Measurements from ENCODE around the gene NACA.
"Not testable (repeated sequence)": the region's sequence is repeated elsewhere in the genome, so short reads cannot be mapped to it uniquely, and the experiment has no call there.

NACA gene

DNA sequence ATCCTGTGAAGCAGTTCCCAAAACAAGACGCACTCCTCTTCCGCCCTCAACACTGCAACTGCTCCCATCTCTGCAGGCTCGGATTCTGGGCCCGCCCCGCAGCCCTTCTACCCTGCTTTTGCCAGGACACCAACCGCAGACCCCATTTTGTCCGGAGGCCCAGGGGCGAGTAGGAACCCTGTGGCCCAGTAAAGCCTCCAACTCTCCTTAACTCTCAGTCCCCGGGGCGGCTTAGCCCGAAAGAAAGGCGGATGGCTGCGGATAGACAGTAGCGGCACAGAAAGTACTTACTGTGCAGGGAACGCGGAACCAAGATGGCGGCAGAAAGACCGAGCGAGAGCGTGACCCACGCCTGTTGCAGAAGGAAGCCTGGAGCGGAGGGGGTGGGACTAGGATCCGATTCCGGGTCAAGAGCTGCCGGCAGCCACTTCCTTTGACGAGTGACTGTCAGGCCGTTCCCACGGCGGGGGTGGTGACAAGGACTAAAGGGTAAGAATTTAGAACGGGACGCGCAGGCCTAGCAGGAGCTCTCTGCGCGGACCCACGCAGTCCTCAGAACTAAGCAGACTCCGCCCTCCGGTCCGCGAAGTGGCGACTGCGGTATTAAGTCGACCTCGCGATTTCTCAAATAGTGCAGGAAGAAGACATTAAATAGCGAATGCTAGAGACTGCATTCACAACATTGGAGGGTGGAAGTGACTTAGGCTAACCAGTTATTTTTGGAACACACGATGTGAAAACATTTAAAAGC lies at the start of gene NACA:
NACA (minus strand) TSS at position 328 of the 751 bp plus-strand sequence. CDS start 778 bp downstream, outside the sequence.
- peaks cover 42% of the 10 kb centered on the region for H3K4me1 Mint-ChIP-seq (ENCODE audit: low read depth)
- peaks cover 68% of the 10 kb centered on the region for H3K36me3 Mint-ChIP-seq (ENCODE audit: low read depth)
- no peaks in the 10 kb centered on the region for H3K9me3 Mint-ChIP-seq
- H3K27ac Mint-ChIP-seq = peak within 1 kb of the TSS; percentile 96
- H3K27me3 Mint-ChIP-seq (ENCODE audit: low read depth) = no peaks in the 10 kb centered on the region
- peak; percentile 99 for DNase-seq (ENCODE audit: low spot score)
- H3K4me3 Mint-ChIP-seq = peak within 1 kb of the TSS; percentile 95

DNA sequence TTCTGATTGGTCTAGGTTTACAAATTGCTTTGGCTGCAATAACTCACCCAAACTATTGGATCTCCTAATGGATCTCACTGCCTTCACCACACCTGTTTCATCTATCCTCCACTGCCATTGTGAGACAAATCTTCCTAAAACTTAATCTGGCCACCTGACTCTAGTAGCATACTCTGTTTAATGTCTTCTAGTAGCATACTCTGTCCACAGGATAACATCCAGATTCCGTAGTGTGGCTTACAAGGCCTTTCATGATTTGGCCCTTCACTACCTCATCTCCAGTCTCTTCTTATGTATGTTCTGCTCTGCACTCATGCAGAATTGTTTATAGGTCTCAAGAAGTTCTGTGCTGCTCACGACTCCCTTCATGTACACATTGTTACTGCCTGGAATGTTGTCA lies 48.0 kb upstream of the NACA start:
- Mint-ChIP-seq H3K27me3 (ENCODE audit: low read depth) (no peaks in the 10 kb centered on the region), H3K36me3 (ENCODE audit: low read depth) (no peaks in the 10 kb centered on the region), H3K9me3 (no peaks in the 10 kb centered on the region), H3K27ac (no peak overlapping the region), H3K4me3 (no peak overlapping the region), H3K4me1 (ENCODE audit: low read depth) (no peaks in the 10 kb centered on the region)
- no peak for DNase-seq (ENCODE audit: low spot score)

DNA sequence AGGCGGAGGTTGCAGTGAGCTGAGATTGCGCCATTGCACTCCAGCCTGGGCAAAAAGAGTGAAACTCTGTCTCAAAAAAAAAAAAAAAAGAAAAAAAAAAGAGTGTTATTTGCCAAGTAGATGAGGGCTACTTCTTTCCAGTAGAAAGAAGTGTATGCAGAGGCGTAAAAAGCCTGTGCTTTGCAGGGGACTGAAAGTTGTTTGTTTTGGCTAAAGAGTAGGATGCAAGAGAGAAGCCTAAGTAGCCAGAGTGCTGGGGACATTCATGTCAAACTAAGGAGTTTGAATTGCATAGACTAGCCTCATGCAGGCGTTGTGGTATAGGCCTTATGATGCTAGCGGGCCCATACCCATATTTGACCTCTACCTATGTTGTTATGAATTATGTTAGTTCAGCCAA lies 47.5 kb upstream of the NACA start:
- Mint-ChIP-seq H3K27ac (no peak overlapping the region), H3K27me3 (ENCODE audit: low read depth) (no peaks in the 10 kb centered on the region), H3K4me1 (ENCODE audit: low read depth) (no peaks in the 10 kb centered on the region), H3K9me3 (no peaks in the 10 kb centered on the region), H3K36me3 (ENCODE audit: low read depth) (no peaks in the 10 kb centered on the region), H3K4me3 (no peak overlapping the region)
- no peak for DNase-seq (ENCODE audit: low spot score)

DNA sequence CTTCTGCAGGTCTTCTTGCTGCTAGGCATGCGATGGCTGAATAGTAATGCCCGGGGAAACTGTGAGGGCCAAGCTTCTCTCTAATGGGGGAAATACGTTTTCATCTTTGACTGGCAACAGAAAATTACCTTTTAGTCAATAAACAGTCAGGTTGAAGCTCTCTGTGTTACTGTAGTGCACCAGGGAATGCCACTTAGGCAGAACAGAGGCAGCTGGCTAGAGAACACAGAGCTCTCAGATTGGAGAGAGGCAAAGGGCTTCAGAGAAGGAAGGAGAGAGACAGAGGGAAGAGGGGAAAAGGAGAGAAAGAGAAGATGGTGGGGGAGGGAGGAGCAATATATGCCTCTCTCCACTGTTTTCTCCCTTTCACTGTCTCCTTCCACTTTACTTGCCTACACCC lies 44.8 kb upstream of the NACA start:
- Mint-ChIP-seq H3K27ac (no peak overlapping the region), H3K36me3 (ENCODE audit: low read depth) (no peaks in the 10 kb centered on the region), H3K4me1 (ENCODE audit: low read depth) (no peaks in the 10 kb centered on the region), H3K4me3 (no peak overlapping the region), H3K27me3 (ENCODE audit: low read depth) (no peaks in the 10 kb centered on the region), H3K9me3 (no peaks in the 10 kb centered on the region)
- no peak for DNase-seq (ENCODE audit: low spot score)

DNA sequence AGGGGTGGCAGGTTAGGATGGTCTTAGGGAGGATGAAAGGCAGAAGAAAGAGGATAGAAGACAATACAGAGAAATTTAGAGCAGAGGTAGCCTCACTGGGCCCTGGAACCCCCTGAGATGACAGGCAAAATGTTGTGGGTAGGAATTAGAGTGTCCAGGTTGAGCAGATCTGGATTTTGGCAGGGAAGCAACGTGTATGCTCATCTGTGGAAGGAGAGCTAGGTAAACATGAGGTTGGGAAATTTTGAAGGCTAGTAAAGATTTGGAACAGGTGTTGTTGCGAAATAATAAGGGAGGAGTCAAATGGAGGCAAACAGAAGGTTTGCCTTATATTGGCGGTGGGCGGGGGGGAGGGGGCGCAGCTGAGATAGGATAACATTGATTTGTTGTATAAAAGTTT lies 43.3 kb upstream of the NACA start:
- Mint-ChIP-seq H3K27ac (no peak overlapping the region), H3K4me1 (ENCODE audit: low read depth) (no peaks in the 10 kb centered on the region), H3K36me3 (ENCODE audit: low read depth) (no peaks in the 10 kb centered on the region), H3K4me3 (no peak overlapping the region), H3K9me3 (no peaks in the 10 kb centered on the region), H3K27me3 (ENCODE audit: low read depth) (no peaks in the 10 kb centered on the region)
- DNase-seq (ENCODE audit: low spot score) = no peak

DNA sequence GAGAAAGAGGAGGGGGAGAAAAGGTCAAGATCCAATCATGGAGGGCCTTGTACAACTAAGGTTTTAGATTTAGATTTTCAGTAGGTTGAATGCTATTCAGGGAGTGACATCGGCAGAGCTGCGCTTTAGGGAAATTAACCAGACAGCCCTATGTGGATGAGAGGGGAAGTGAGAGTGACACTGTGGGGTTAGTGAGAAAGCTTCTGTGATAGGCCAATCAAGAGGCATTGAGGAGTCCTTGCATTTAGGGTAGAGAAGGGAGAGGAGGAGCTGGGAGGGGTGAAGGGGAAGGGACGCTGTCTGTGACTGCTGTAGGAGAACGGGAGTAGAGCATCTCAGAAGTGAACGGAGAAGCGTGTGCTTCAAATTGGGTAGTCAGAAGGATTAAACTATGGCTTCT lies 41.4 kb upstream of the NACA start:
- no peaks in the 10 kb centered on the region for H3K9me3 Mint-ChIP-seq
- DNase-seq (ENCODE audit: low spot score) = no peak
- no peaks in the 10 kb centered on the region for H3K4me1 Mint-ChIP-seq (ENCODE audit: low read depth)
- no peak overlapping the region for H3K27ac Mint-ChIP-seq
- no peaks in the 10 kb centered on the region for H3K36me3 Mint-ChIP-seq (ENCODE audit: low read depth)
- no peaks in the 10 kb centered on the region for H3K27me3 Mint-ChIP-seq (ENCODE audit: low read depth)
- no peak overlapping the region for H3K4me3 Mint-ChIP-seq

DNA sequence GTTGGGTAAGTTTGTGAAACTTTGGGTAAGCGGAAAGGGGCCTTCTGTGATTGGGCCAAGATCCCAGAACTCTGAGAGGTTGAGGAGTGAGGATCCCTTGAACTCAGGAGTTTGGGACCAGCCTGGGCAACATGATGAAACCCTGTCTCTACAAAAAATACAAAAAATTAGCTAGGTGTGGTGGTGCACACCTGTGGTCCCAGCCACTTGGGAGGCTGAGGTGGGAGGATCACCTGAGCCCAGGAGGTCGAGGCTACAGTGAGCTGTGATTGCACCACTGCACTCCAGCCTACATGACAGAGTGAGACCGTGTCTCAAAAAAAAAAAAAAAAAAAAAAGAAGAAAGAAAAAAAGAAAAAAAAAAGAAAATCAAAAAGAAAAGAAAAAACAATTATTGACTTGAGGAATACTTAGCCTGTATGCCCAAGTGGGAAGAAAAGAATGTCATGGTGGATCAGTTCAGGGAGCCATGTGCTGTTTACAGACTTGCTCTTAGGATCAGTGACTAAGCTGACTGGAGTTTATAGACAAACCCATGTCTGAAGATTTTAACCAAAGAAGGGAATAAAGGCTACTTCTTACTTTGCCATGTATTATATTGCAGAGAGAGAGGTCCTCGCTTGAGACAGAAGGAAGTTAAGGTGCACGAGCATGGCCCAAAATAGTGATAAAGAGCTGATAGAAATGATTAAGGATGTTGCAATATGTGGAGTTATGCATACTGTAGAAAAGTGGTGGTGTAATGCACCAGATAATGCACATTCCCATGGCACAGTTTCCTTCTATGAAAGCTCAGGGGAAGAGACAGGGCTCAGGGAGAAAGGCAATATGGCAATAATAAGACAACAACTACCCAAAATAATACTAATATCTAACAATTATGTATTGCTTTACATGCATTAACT lies 38.9 kb upstream of the NACA start:
- no peak for DNase-seq (ENCODE audit: low spot score)
- Mint-ChIP-seq H3K27me3 (ENCODE audit: low read depth) (no peaks in the 10 kb centered on the region), H3K27ac (no peak overlapping the region), H3K9me3 (peaks cover under 1% of the 10 kb centered on the region), H3K4me3 (no peak overlapping the region), H3K4me1 (ENCODE audit: low read depth) (no peaks in the 10 kb centered on the region), H3K36me3 (ENCODE audit: low read depth) (no peaks in the 10 kb centered on the region)

DNA sequence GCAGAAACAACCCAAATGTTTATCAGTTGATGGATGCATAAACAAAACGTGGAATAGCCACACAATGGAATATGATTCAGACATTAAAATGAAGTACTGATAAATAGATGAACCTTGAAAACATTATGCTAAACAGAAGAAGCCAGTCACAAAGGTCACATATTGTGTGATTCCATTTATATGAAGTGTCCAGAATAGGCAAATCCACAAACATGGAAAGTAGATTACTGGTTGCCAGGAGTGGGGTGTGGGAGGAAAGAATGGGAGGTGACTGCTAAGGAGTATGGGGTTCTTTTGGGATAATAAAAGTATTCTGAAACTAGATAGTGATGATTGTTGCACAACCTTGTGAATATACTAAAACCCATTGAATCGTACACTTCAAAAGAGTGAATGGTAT lies 36.7 kb upstream of the NACA start:
- Mint-ChIP-seq H3K9me3 (peaks cover 8% of the 10 kb centered on the region), H3K27me3 (ENCODE audit: low read depth) (no peaks in the 10 kb centered on the region), H3K4me1 (ENCODE audit: low read depth) (peaks cover 5% of the 10 kb centered on the region), H3K36me3 (ENCODE audit: low read depth) (peaks cover 6% of the 10 kb centered on the region), H3K4me3 (no peak overlapping the region), H3K27ac (no peak overlapping the region)
- no peak for DNase-seq (ENCODE audit: low spot score)

DNA sequence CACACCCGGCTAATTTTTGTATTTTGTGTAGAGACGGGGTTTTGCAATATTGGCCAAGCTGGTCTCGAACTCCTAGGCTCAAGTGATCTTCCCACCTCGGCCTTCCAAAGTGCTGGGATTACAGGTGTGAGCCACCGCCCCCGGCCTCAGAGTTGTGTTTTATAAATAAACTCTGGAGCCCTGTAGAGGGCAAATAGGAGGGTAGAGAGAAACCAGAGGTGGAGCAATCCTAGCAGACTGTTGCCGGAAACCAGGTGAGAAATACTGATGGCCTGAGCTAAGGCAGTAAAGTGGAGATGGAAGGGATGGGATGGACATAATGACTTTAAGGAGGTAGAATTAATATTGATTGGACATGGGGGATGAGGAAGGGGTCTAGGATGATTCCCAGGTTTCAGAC lies 35.4 kb upstream of the NACA start:
- no peak for DNase-seq (ENCODE audit: low spot score)
- Mint-ChIP-seq H3K9me3 (peaks cover 8% of the 10 kb centered on the region), H3K36me3 (ENCODE audit: low read depth) (peaks cover 6% of the 10 kb centered on the region), H3K27me3 (ENCODE audit: low read depth) (no peaks in the 10 kb centered on the region), H3K4me3 (no peak overlapping the region), H3K27ac (no peak overlapping the region), H3K4me1 (ENCODE audit: low read depth) (peaks cover 6% of the 10 kb centered on the region)

DNA sequence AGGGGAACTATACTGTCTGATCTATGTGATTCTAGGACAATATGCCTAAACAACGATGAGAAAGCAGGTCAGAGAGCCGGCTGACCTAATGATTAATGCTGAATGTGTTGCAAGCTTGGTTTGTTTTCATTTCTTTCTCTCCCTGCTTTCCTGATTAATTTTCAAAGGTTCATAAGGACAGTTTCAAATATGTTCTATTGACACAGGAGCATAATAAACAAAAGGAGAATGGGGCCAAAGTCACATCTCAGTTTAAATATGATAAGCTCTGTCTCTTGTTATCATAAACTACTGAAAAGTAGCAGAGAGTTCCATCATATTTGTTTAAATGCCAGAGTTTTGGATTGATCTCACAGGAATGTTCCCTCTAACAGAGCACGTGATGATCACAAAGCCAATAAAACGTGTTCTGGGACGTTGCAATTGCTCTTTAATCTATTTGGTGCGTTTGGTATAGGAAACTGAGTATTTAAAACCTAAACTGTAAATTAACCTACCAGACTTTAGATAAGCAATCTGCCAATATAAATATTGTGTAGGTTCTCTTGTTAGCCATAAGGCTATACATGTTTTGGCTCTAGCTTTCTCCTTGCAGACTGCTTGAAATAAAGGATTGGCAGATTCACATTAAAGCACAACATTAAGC lies 34.3 kb upstream of the NACA start:
- peaks cover 8% of the 10 kb centered on the region for H3K9me3 Mint-ChIP-seq
- DNase-seq (ENCODE audit: low spot score) = no peak
- no peak overlapping the region for H3K27ac Mint-ChIP-seq
- H3K4me3 Mint-ChIP-seq = no peak overlapping the region
- H3K27me3 Mint-ChIP-seq (ENCODE audit: low read depth) = no peaks in the 10 kb centered on the region
- H3K4me1 Mint-ChIP-seq (ENCODE audit: low read depth) = peaks cover 6% of the 10 kb centered on the region
- peaks cover 6% of the 10 kb centered on the region for H3K36me3 Mint-ChIP-seq (ENCODE audit: low read depth)

DNA sequence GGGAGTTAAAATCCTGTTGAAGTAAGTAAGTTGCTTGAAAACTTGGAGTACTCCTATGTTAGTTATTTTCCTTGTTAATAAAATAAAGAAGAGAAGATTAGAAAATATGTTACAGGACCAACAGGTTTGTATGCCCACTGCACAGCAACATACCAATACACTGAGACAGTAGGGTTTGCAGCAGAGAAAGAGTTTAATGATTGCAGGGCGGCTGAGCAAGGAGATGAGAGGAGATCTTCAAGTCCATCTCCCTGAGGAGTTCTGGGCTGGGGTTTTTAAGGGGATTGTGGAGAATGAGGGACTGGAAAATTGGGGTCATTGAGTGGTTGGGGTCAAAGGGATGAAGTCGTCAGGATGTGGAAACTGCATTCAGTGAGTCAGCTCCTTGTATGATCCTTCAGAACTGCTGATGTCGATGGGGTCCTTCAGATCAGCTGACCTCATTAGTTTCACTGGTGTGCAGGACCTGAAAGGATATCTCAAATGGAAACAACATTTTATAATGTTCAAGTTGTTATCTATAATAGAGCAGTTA lies 33.7 kb upstream of the NACA start:
- no peak overlapping the region for H3K27ac Mint-ChIP-seq
- no peaks in the 10 kb centered on the region for H3K27me3 Mint-ChIP-seq (ENCODE audit: low read depth)
- no peak overlapping the region for H3K4me3 Mint-ChIP-seq
- DNase-seq (ENCODE audit: low spot score) = no peak
- peaks cover 6% of the 10 kb centered on the region for H3K4me1 Mint-ChIP-seq (ENCODE audit: low read depth)
- H3K36me3 Mint-ChIP-seq (ENCODE audit: low read depth) = peaks cover 6% of the 10 kb centered on the region
- peaks cover 8% of the 10 kb centered on the region for H3K9me3 Mint-ChIP-seq

DNA sequence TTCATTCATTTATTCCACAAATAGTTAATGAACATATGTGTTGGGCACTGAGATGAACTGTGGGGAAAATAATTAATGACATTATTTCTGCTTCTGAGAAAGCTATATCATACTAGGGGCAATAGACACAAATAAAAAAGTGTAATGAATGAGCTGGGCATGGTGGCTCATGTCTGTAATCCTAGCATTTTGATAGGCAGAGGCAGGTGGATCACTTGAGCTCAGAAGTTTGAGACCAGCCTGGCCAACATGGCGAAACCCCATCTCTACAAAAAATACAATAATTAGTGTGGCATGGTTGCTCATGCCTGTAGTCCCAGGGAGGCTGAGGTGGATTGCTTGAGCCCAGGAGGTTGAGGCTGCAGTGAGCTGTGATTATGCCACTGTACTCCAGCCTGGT lies 32.9 kb upstream of the NACA start:
- H3K9me3 Mint-ChIP-seq; DNase-seq (ENCODE audit: low spot score); H3K4me3 Mint-ChIP-seq; H3K36me3 Mint-ChIP-seq (ENCODE audit: low read depth); H3K27ac Mint-ChIP-seq; H3K27me3 Mint-ChIP-seq (ENCODE audit: low read depth); H3K4me1 Mint-ChIP-seq (ENCODE audit: low read depth): not testable (repeated sequence)

DNA sequence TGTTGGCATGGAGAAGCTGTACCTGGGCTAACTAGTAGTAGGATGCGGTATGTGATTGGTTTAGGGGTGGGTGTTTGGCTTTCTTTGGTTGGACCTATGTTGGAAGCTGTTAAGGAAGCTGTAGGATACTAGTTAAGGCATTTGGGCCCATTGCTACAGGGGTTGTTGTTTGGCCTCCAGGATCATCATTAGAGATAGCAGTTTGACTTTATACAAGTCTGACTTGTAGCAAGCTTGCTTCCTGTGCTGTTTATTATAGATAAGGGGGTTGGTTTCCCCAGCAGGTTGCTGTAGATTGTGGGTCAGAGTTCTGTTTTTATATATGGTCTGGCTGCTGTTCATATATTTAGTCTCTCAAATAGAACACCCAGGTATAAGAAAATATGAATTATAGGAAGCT lies 28.5 kb upstream of the NACA start:
- peaks cover 22% of the 10 kb centered on the region for H3K36me3 Mint-ChIP-seq (ENCODE audit: low read depth)
- no peaks in the 10 kb centered on the region for H3K27me3 Mint-ChIP-seq (ENCODE audit: low read depth)
- H3K4me1 Mint-ChIP-seq (ENCODE audit: low read depth) = peaks cover 29% of the 10 kb centered on the region
- peaks cover 4% of the 10 kb centered on the region for H3K9me3 Mint-ChIP-seq
- DNase-seq (ENCODE audit: low spot score) = no peak
- peak overlapping the region; percentile 24 for H3K27ac Mint-ChIP-seq
- H3K4me3 Mint-ChIP-seq = peak overlapping the region; percentile 48
